ENCODE data around the gene NAALADL2. TPM values are rescaled to one million over a fixed set of nuclear protein-coding genes. Genes with fewer than 3 reads are reported as not detected.

NAALADL2 gene
- total and polyA plus RNA-seq, 2 of the 4 experiments (the other 2 are of a cell fraction) = 3.8 to 19.2 TPM

- TF ChIP-seq BHLHE40 (IDR thresholded peaks at IDR 0.05; ENCODE audit: low read depth, low read length) = no peak
- TF ChIP-seq CHD1 (IDR thresholded peaks at IDR 0.05; ENCODE audit: low read depth, low read length) = no peak
- no peak for TF ChIP-seq CEBPB (IDR thresholded peaks at IDR 0.05; ENCODE audit: low read depth, low read length)
- TF ChIP-seq CTCF (conservative IDR thresholded peaks at IDR 0.05; ENCODE audit: low read depth, low read length) = no peak
- TF ChIP-seq ELK1 (IDR thresholded peaks at IDR 0.05; ENCODE audit: borderline replicate concordance, low read depth, low read length) = no peak
- TF ChIP-seq FOS (IDR thresholded peaks at IDR 0.05; ENCODE audit: low read depth, low read length) = no peak
- no peak for TF ChIP-seq RAD21 (IDR thresholded peaks at IDR 0.05; ENCODE audit: low read length)
- no peak for TF ChIP-seq USF2 (IDR thresholded peaks at IDR 0.05; ENCODE audit: low read depth, low read length)
- no peak for TF ChIP-seq MAFK (IDR thresholded peaks at IDR 0.05; ENCODE audit: low read depth, low read length)
- TF ChIP-seq NFE2L2 (IDR thresholded peaks at IDR 0.05; ENCODE audit: low read depth, low read length) = no peak
- dilution Hi-C loops (cut with HindIII; ENCODE audit: low sequenced_read_pairs, unreplicated experiment) = no loop called here
- no TSS peak for BruUV-seq (replicated peaks)
These were observed 229.7 kb downstream of the NAALADL2 start for GRCh38 chr3:175088766-175089380.

More at GRCh38 chr3:175088766-175089380, 229.7 kb downstream of the NAALADL2 start:
- H2AK9ac ChIP-seq (replicated peaks; ENCODE audit: low read depth, low read length, poor library complexity) = no peak overlapping the region
- H4K5ac ChIP-seq (ENCODE audit: low read depth, low read length) = no peak overlapping the region
- H3K4ac ChIP-seq (ENCODE audit: low read depth, low read length) = no peak overlapping the region
- H2BK20ac ChIP-seq (ENCODE audit: low read depth, low read length) = no peak overlapping the region
- no CpG with 5 or more reads among the region's 3 CpGs for WGBS, 2 experiments (ENCODE audit: extremely low coverage in 2 of 2, insufficient read length in 1 of 2)
- ATAC-seq (ENCODE audit: low read depth) = no peak
- H3K56ac ChIP-seq (ENCODE audit: extremely low read depth, insufficient read depth, low read length) = no peak overlapping the region
- H2BK5ac ChIP-seq (ENCODE audit: low read depth, low read length, poor library complexity, severe bottlenecking) = no peak overlapping the region
- no peak overlapping the region for H2BK15ac ChIP-seq (ENCODE audit: low read depth, low read length)
- ChIA-PET POLR2A (ENCODE audit: unreplicated experiment) (no interaction called here), CTCF (interaction anchor here (0.6 kb wide), 1 partner anchor 241 kb away, joined by 5 read pairs; no protein-coding TSS in a partner anchor)
- DNase-seq = no peak
- H3K9me1 ChIP-seq (ENCODE audit: insufficient read depth, low read length) = no peaks in the 10 kb centered on the region
- H2AFZ ChIP-seq (replicated peaks; ENCODE audit: low read length, poor library complexity) = no peak overlapping the region
- no peak overlapping the region for H3K14ac ChIP-seq (replicated peaks; ENCODE audit: low read depth, low read length)
- intact Hi-C loops (cut with micrococcal nuclease) = no loop called here
- no peak overlapping the region for H3K23ac ChIP-seq (ENCODE audit: low read depth, low read length)
- no peak overlapping the region for H2BK120ac ChIP-seq (ENCODE audit: low read depth, low read length)
- no peak overlapping the region for H4K8ac ChIP-seq (ENCODE audit: low read depth in 2 of 2, low read length in 2 of 2)
- H3K27me3 ChIP-seq (ENCODE audit: control insufficient read depth, insufficient read depth, low read length) = no peaks in the 10 kb centered on the region
- H3K36me3 ChIP-seq (ENCODE audit: control insufficient read depth, insufficient read depth, low read length) = no peaks in the 10 kb centered on the region
- H3K79me1 ChIP-seq (ENCODE audit: low read depth in 1 of 2, low read length in 2 of 2) = no peaks in the 10 kb centered on the region
- H2AK5ac ChIP-seq (ENCODE audit: low read depth, low read length) = no peak overlapping the region
- no peaks in the 10 kb centered on the region for H4K20me1 ChIP-seq (ENCODE audit: insufficient read depth, low read length)
- H3K9me3 ChIP-seq (ENCODE audit: control insufficient read depth, insufficient read depth, low read length) = no peaks in the 10 kb centered on the region
- H3K27ac ChIP-seq (ENCODE audit: insufficient read depth, low read length) = no peak overlapping the region
- H3K18ac ChIP-seq (ENCODE audit: low read depth, low read length) = peak overlapping the region; percentile 36; the same call in 1 of the 2 replicates
- in situ Hi-C loops (cut with MboI; ENCODE audit: low sequenced_read_pairs) = no loop called here
- no peak overlapping the region for H3K9ac ChIP-seq (ENCODE audit: low read depth, low read length)
- no peak overlapping the region for H3K4me2 ChIP-seq (ENCODE audit: low read depth, low read length)
- no peak overlapping the region for H4K91ac ChIP-seq (ENCODE audit: insufficient read depth, low read depth, low read length)
- no peaks in the 10 kb centered on the region for H3K4me1 ChIP-seq (ENCODE audit: control insufficient read depth, insufficient read depth, low read length)
- no peak overlapping the region for H3K4me3 ChIP-seq (ENCODE audit: insufficient read depth, low read depth, low read length)

Measured in IMR-90 (cell line).